ENCODE results near the gene SFN. TPM values are rescaled to one million over a fixed set of nuclear protein-coding genes. Genes with fewer than 3 reads are reported as not detected.

SFN gene
- total RNA-seq, 2 donors from 2014 or later = 0.86 to 2.2 TPM

- no peaks in the 10 kb centered on the region for H3K9me3 Mint-ChIP-seq
- no peaks in the 10 kb centered on the region for H3K27me3 Mint-ChIP-seq (ENCODE audit: low read depth)
- no peak overlapping the region for H3K27ac Mint-ChIP-seq
- ATAC-seq (replicated peaks in 1 of 2) = no peak
- no peaks in the 10 kb centered on the region for H3K4me1 Mint-ChIP-seq (ENCODE audit: low read depth)
- H3K36me3 Mint-ChIP-seq (ENCODE audit: insufficient read depth in 2 of 2) = peaks cover 17 to 34% of the 10 kb centered on the region in 2 donors
- no peak for DNase-seq
- no peak overlapping the region for H3K4me3 Mint-ChIP-seq
Observed at GRCh38 chr1:26848941-26849774, 13.8 kb upstream of the SFN start.

- no peak overlapping the region for H3K4me3 Mint-ChIP-seq
- DNase-seq (no peak), ATAC-seq (replicated peaks in 1 of 2) (no peak)
- H3K27me3 Mint-ChIP-seq (ENCODE audit: low read depth) = no peaks in the 10 kb centered on the region
- no peak overlapping the region for H3K27ac Mint-ChIP-seq
- peaks cover 17 to 27% of the 10 kb centered on the region in 2 donors for H3K36me3 Mint-ChIP-seq (ENCODE audit: insufficient read depth in 2 of 2)
- no peaks in the 10 kb centered on the region for H3K9me3 Mint-ChIP-seq
- no peaks in the 10 kb centered on the region for H3K4me1 Mint-ChIP-seq (ENCODE audit: low read depth)
Observed at GRCh38 chr1:26851106-26851684, 11.8 kb upstream of the SFN start.

- H3K4me1 Mint-ChIP-seq (ENCODE audit: low read depth) = no peaks in the 10 kb centered on the region
- H3K36me3 Mint-ChIP-seq (ENCODE audit: insufficient read depth in 2 of 2) = peaks cover 11 to 20% of the 10 kb centered on the region in 2 donors
- DNase-seq = no peak
- no peaks in the 10 kb centered on the region for H3K9me3 Mint-ChIP-seq
- H3K4me3 Mint-ChIP-seq = no peak overlapping the region
- no peaks in the 10 kb centered on the region for H3K27me3 Mint-ChIP-seq (ENCODE audit: low read depth)
- no peak overlapping the region for H3K27ac Mint-ChIP-seq
- ATAC-seq (replicated peaks in 1 of 2) = no peak
Observed at GRCh38 chr1:26852701-26853100, 10.2 kb upstream of the SFN start.

- no peaks in the 10 kb centered on the region for H3K27me3 Mint-ChIP-seq (ENCODE audit: low read depth)
- DNase-seq = peak; percentile 74 to 77
- H3K36me3 Mint-ChIP-seq (ENCODE audit: insufficient read depth in 2 of 2) = peaks cover 9 to 19% of the 10 kb centered on the region in 2 donors
- H3K4me3 Mint-ChIP-seq = no peak overlapping the region
- H3K4me1 Mint-ChIP-seq (ENCODE audit: low read depth) = no peaks in the 10 kb centered on the region
- no peak overlapping the region for H3K27ac Mint-ChIP-seq
- ATAC-seq (replicated peaks in 1 of 2) = peak; percentile 71 to 77
- no peaks in the 10 kb centered on the region for H3K9me3 Mint-ChIP-seq
Observed at GRCh38 chr1:26853156-26853555, 9.8 kb upstream of the SFN start.

GRCh38 chr1:26853600-26853999 lies 9.3 kb upstream of the SFN start:
- Mint-ChIP-seq H3K27me3 (ENCODE audit: low read depth) (no peaks in the 10 kb centered on the region), H3K36me3 (ENCODE audit: insufficient read depth in 2 of 2) (peaks cover 7 to 16% of the 10 kb centered on the region in 2 donors), H3K27ac (no peak overlapping the region)

GRCh38 chr1:26854906-26855305 lies 8.0 kb upstream of the SFN start:
- Mint-ChIP-seq H3K4me3 (no peak overlapping the region), H3K4me1 (ENCODE audit: low read depth) (no peaks in the 10 kb centered on the region), H3K9me3 (no peaks in the 10 kb centered on the region), H3K27me3 (ENCODE audit: low read depth) (no peaks in the 10 kb centered on the region), H3K36me3 (ENCODE audit: insufficient read depth in 2 of 2) (peaks cover 7 to 16% of the 10 kb centered on the region in 2 donors), H3K27ac (no peak overlapping the region)
- DNase-seq = no peak
- no peak for ATAC-seq (replicated peaks in 1 of 2)

More at GRCh38 chr1:26853600-26853999, 9.3 kb upstream of the SFN start:
- DNase-seq (no peak), ATAC-seq (replicated peaks in 1 of 2) (no peak)
- no peaks in the 10 kb centered on the region for H3K9me3 Mint-ChIP-seq
- H3K4me3 Mint-ChIP-seq = no peak overlapping the region
- no peaks in the 10 kb centered on the region for H3K4me1 Mint-ChIP-seq (ENCODE audit: low read depth)

GRCh38 chr1:26855636-26856035 lies 7.3 kb upstream of the SFN start:
- Mint-ChIP-seq H3K27ac (no peak overlapping the region), H3K4me3 (no peak overlapping the region), H3K36me3 (ENCODE audit: insufficient read depth in 2 of 2) (peaks cover 7 to 16% of the 10 kb centered on the region in 2 donors), H3K27me3 (ENCODE audit: low read depth) (no peaks in the 10 kb centered on the region), H3K4me1 (ENCODE audit: low read depth) (no peaks in the 10 kb centered on the region), H3K9me3 (no peaks in the 10 kb centered on the region)
- ATAC-seq (replicated peaks in 1 of 2) (no peak), DNase-seq (no peak)

- Mint-ChIP-seq H3K27ac (no peak overlapping the region), H3K27me3 (ENCODE audit: low read depth) (no peaks in the 10 kb centered on the region), H3K4me1 (ENCODE audit: low read depth) (peaks cover under 1% of the 10 kb centered on the region), H3K9me3 (no peaks in the 10 kb centered on the region), H3K36me3 (ENCODE audit: insufficient read depth in 2 of 2) (peaks cover 7 to 16% of the 10 kb centered on the region in 2 donors), H3K4me3 (no peak overlapping the region)
- ATAC-seq (replicated peaks in 1 of 2) (no peak), DNase-seq (no peak)
Observed at GRCh38 chr1:26856181-26856580, 6.8 kb upstream of the SFN start.

- no peaks in the 10 kb centered on the region for H3K27me3 Mint-ChIP-seq (ENCODE audit: low read depth)
- H3K9me3 Mint-ChIP-seq = no peaks in the 10 kb centered on the region
- peaks cover 4 to 10% of the 10 kb centered on the region in 2 donors for H3K36me3 Mint-ChIP-seq (ENCODE audit: insufficient read depth in 2 of 2)
- no peak overlapping the region for H3K27ac Mint-ChIP-seq
- no peak for ATAC-seq (replicated peaks in 1 of 2)
- no peak for DNase-seq
- peaks cover 7% of the 10 kb centered on the region for H3K4me1 Mint-ChIP-seq (ENCODE audit: low read depth)
- no peak overlapping the region for H3K4me3 Mint-ChIP-seq
Observed at GRCh38 chr1:26856604-26857469, 6.1 kb upstream of the SFN start.

GRCh38 chr1:26857473-26858060 lies 5.4 kb upstream of the SFN start:
- ATAC-seq (replicated peaks in 1 of 2) = no peak
- no peak overlapping the region for H3K27ac Mint-ChIP-seq
- no peaks in the 10 kb centered on the region for H3K9me3 Mint-ChIP-seq

GRCh38 chr1:26858160-26858559 lies 4.8 kb upstream of the SFN start:
- Mint-ChIP-seq H3K27me3 (ENCODE audit: low read depth) (no peaks in the 10 kb centered on the region), H3K4me3 (no peak overlapping the region), H3K27ac (no peak overlapping the region), H3K36me3 (ENCODE audit: insufficient read depth in 2 of 2) (peaks cover under 1 to 2% of the 10 kb centered on the region in 2 donors), H3K4me1 (ENCODE audit: low read depth) (peaks cover 13% of the 10 kb centered on the region), H3K9me3 (no peaks in the 10 kb centered on the region)
- ATAC-seq (replicated peaks in 1 of 2) = no peak
- DNase-seq = no peak

More at GRCh38 chr1:26857473-26858060, 5.4 kb upstream of the SFN start:
- Mint-ChIP-seq H3K4me1 (ENCODE audit: low read depth) (peaks cover 7% of the 10 kb centered on the region), H3K27me3 (ENCODE audit: low read depth) (no peaks in the 10 kb centered on the region), H3K36me3 (ENCODE audit: insufficient read depth in 2 of 2) (peaks cover 2 to 3% of the 10 kb centered on the region in 2 donors), H3K4me3 (no peak overlapping the region)
- DNase-seq = no peak

GRCh38 chr1:26858891-26859640 lies 3.9 kb upstream of the SFN start:
- no peak for ATAC-seq (replicated peaks in 1 of 2)
- Mint-ChIP-seq H3K27ac (no peak overlapping the region), H3K36me3 (ENCODE audit: insufficient read depth in 2 of 2) (no peaks in the 10 kb centered on the region), H3K4me1 (ENCODE audit: low read depth) (peaks cover 20% of the 10 kb centered on the region), H3K27me3 (ENCODE audit: low read depth) (no peaks in the 10 kb centered on the region), H3K4me3 (no peak overlapping the region), H3K9me3 (no peaks in the 10 kb centered on the region)
- DNase-seq = no peak
